Esophagus muscularis mucosa (tissue), 3 donors: Measurements from ENCODE around the gene DACH1.

Experiments used
- POLR2A ChIP-seq: fragments of 450-650 bp; IDR thresholded peaks from one replicate; pipeline ENCODE4 v1.6.1; 2017; ENCODE audit warnings: antibody characterized with exemption, moderate library complexity, mild to moderate bottlenecking, low read depth
- TF ChIP-seq, protein P1 (sequence below), 3 experiments: fragments of 200-600 bp in 2 of 3; fragments of 450-650 bp in 1 of 3; sonication (generic) in 2 of 3; IDR thresholded peaks; one replicate each; pipeline ENCODE4 v1.5.1; 2017 to 2019; ENCODE audit warnings: antibody characterized with exemption in 3 of 3, mild to moderate bottlenecking in 2 of 3, moderate library complexity in 1 of 3

DNA sequence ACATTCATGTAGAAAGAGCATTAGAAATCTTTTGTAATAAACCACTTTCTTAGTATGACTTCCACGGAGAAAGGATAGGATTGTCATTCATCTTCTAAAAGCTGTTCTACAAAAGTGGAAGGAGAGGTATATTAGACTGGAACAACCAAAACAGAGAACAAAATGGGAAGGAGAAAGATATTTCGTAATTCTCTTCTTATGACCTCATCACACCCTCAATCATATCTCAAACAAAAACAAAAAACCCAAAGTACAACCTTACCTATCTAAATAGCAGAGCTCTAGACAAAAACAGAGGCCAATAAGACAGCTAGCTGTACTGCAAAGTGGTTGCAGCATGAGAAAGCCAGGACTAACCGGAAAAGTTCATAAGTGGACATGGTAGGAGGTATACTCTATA is 46.3 kb downstream of the DACH1 start:
- TF ChIP-seq, protein P1, sequence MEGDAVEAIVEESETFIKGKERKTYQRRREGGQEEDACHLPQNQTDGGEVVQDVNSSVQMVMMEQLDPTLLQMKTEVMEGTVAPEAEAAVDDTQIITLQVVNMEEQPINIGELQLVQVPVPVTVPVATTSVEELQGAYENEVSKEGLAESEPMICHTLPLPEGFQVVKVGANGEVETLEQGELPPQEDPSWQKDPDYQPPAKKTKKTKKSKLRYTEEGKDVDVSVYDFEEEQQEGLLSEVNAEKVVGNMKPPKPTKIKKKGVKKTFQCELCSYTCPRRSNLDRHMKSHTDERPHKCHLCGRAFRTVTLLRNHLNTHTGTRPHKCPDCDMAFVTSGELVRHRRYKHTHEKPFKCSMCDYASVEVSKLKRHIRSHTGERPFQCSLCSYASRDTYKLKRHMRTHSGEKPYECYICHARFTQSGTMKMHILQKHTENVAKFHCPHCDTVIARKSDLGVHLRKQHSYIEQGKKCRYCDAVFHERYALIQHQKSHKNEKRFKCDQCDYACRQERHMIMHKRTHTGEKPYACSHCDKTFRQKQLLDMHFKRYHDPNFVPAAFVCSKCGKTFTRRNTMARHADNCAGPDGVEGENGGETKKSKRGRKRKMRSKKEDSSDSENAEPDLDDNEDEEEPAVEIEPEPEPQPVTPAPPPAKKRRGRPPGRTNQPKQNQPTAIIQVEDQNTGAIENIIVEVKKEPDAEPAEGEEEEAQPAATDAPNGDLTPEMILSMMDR (IDR thresholded peaks at IDR 0.05): no peak
- no peak for TF ChIP-seq POLR2A
